IMR-90 (cell line): ENCODE measurements around the gene TMCC1. TPM values are rescaled to one million over a fixed set of nuclear protein-coding genes. Genes with fewer than 3 reads are reported as not detected.
A peak's percentile ranks its signal among the peaks of the same experiment; 100 is the strongest.

Experiments used
- ATAC-seq: fragments of 200-7000 bp; cut with Tn5 transposase; 2 replicates; pipeline ENCODE4 v1.9.1; 2020; ENCODE audit warnings: low read depth, mild to moderate bottlenecking, moderate library complexity
- BruUV-seq: library from RNA; stranded (reverse); fragments of 400-500 nt; replicated peaks from 2 replicates; lab custom pipeline; 2021; lab: Mats Ljungman, UMichigan
- CTCF ChIA-PET: fragments of 300-600 bp; formaldehyde crosslinking; extraction: SDS; loops from one replicate; lab custom pipeline; 2021; ENCODE audit warnings: antibody characterized with exemption; lab: Yijun Ruan, JAX
- POLR2A ChIA-PET: fragments of 300-600 bp; sonication (Branson Sonifier 250); formaldehyde crosslinking; loops from one replicate; lab custom pipeline; 2022; ENCODE audit warnings: antibody characterized with exemption; ENCODE audit not compliant: unreplicated experiment; lab: Charles Lee
- DNase-seq: peaks from one replicate; pipeline ENCODE4 v3.0.0; 2013
- H2AFZ ChIP-seq: replicated peaks from 2 replicates; pipeline ENCODE3; 2013; ENCODE audit warnings: low read length, mild to moderate bottlenecking; ENCODE audit not compliant: poor library complexity
- H2AK5ac ChIP-seq: 2 replicates; pipeline ENCODE4 v1.6.1; 2013; ENCODE audit warnings: low read depth, low read length, inconsistent platforms
- H2AK9ac ChIP-seq: replicated peaks from 2 replicates; pipeline ENCODE3; 2013; ENCODE audit warnings: mild to moderate bottlenecking, low read depth, low read length, moderate library complexity; ENCODE audit not compliant: poor library complexity
- H2BK120ac ChIP-seq: 2 replicates; pipeline ENCODE4 v1.6.1; 2013; ENCODE audit warnings: low read depth, low read length, inconsistent platforms
- H2BK15ac ChIP-seq: 3 replicates; pipeline ENCODE4 v1.6.1; 2013; ENCODE audit warnings: low read depth, low read length, inconsistent platforms
- H2BK20ac ChIP-seq: 2 replicates; pipeline ENCODE4 v1.6.1; 2013; ENCODE audit warnings: low read depth, mild to moderate bottlenecking, inconsistent platforms, low read length, moderate library complexity
- H2BK5ac ChIP-seq: 2 replicates; pipeline ENCODE4 v1.6.1; 2013; ENCODE audit warnings: mild to moderate bottlenecking, low read depth, low read length, inconsistent platforms; ENCODE audit not compliant: poor library complexity, severe bottlenecking
- H3K14ac ChIP-seq: replicated peaks from 2 replicates; pipeline ENCODE4 v1.6.1; 2013; ENCODE audit warnings: low read depth, low read length, inconsistent platforms
- H3K18ac ChIP-seq: 2 replicates; pipeline ENCODE4 v1.6.1; 2013; ENCODE audit warnings: low read depth, low read length, control low read depth
- H3K23ac ChIP-seq: 2 replicates; pipeline ENCODE4 v1.6.1; 2013; ENCODE audit warnings: low read depth, low read length, inconsistent platforms
- H3K27ac ChIP-seq: 2 replicates; pipeline ENCODE4 v1.5.1; 2013; ENCODE audit warnings: mild to moderate bottlenecking, control low read depth, low read length; ENCODE audit not compliant: insufficient read depth
- H3K27me3 ChIP-seq: 2 replicates; pipeline ENCODE4 v1.6.1; 2013; ENCODE audit warnings: low read length; ENCODE audit not compliant: control insufficient read depth, insufficient read depth
- H3K36me3 ChIP-seq: 2 replicates; pipeline ENCODE4 v1.6.1; 2013; ENCODE audit warnings: low read length, mixed read lengths; ENCODE audit not compliant: control insufficient read depth, insufficient read depth
- H3K4ac ChIP-seq: 2 replicates; pipeline ENCODE4 v1.6.1; 2013; ENCODE audit warnings: low read depth, low read length, inconsistent platforms
- H3K4me1 ChIP-seq: 2 replicates; pipeline ENCODE4 v1.6.1; 2013; ENCODE audit warnings: low read length, mixed read lengths; ENCODE audit not compliant: control insufficient read depth, insufficient read depth
- H3K4me2 ChIP-seq: 2 replicates; pipeline ENCODE4 v1.6.1; 2013; ENCODE audit warnings: low read depth, mild to moderate bottlenecking, control low read depth, low read length, moderate library complexity
- H3K4me3 ChIP-seq: 2 replicates; pipeline ENCODE4 v1.5.1; 2013; ENCODE audit warnings: low read depth, mild to moderate bottlenecking, control low read depth, low read length, moderate library complexity; ENCODE audit not compliant: insufficient read depth
- H3K56ac ChIP-seq: 2 replicates; pipeline ENCODE4 v1.6.1; 2013; ENCODE audit warnings: low read length, inconsistent platforms; ENCODE audit not compliant: insufficient read depth; ENCODE audit errors: extremely low read depth
- H3K79me1 ChIP-seq, 2 experiments: 2 replicates each; pipeline ENCODE4 v1.6.1; 2013; ENCODE audit warnings: low read length in 2 of 2, inconsistent platforms in 1 of 2, low read depth in 1 of 2
- H3K9ac ChIP-seq: 2 replicates; pipeline ENCODE4 v1.6.1; 2013; ENCODE audit warnings: low read depth, low read length, control low read depth
- H3K9me1 ChIP-seq: 2 replicates; pipeline ENCODE4 v1.6.1; 2013; ENCODE audit warnings: low read length, inconsistent platforms; ENCODE audit not compliant: insufficient read depth
- H3K9me3 ChIP-seq: 2 replicates; pipeline ENCODE4 v1.6.1; 2013; ENCODE audit warnings: low read length; ENCODE audit not compliant: control insufficient read depth, insufficient read depth
- H4K20me1 ChIP-seq: 2 replicates; pipeline ENCODE4 v1.6.1; 2013; ENCODE audit warnings: low read length, inconsistent platforms; ENCODE audit not compliant: insufficient read depth
- H4K5ac ChIP-seq: 2 replicates; pipeline ENCODE4 v1.6.1; 2013; ENCODE audit warnings: mild to moderate bottlenecking, low read depth, low read length, control low read depth
- H4K8ac ChIP-seq, 2 experiments: 2 replicates each; pipeline ENCODE4 v1.6.1; 2013; ENCODE audit warnings: low read depth in 2 of 2, low read length in 2 of 2, control low read depth in 1 of 2, inconsistent platforms in 1 of 2
- H4K91ac ChIP-seq: 2 replicates; pipeline ENCODE4 v1.6.1; 2013; ENCODE audit warnings: low read depth, low read length, inconsistent platforms; ENCODE audit not compliant: insufficient read depth
- RCOR1 ChIP-seq: IDR thresholded peaks from 2 replicates; pipeline ENCODE4 v1.6.1; 2012; ENCODE audit warnings: mild to moderate bottlenecking, low read length, improper control_type of control experiment; ENCODE audit not compliant: insufficient replicate concordance
- USF2 ChIP-seq: fragments of 150-350 bp; IDR thresholded peaks from 2 replicates; pipeline ENCODE4 v1.6.1; 2017; ENCODE audit warnings: mild to moderate bottlenecking, antibody characterized with exemption, low read length, low read depth
- WGBS, 2 experiments: methylation state at CpG; one replicate each; pipeline versions ENCODE4 v1.1.5 to v1.1.7; 2013; ENCODE audit warnings: missing lambda C conversion rate in 2 of 2; ENCODE audit not compliant: insufficient read length in 1 of 2; ENCODE audit errors: extremely low coverage in 2 of 2; 5-methylcytosine and 5-hydroxymethylcytosine counted together
- dilution Hi-C: fragments of 300-500 bp; cut with HindIII; formaldehyde crosslinking; loops from one replicate; pipeline ENCODE4 v1.14.3; 2018; ENCODE audit warnings: low sequenced_read_pairs; ENCODE audit not compliant: unreplicated experiment
- in situ Hi-C: fragments of 300-500 bp; cut with MboI; formaldehyde crosslinking; loops from 3 replicates; pipeline ENCODE4 v1.14.3; 2019; ENCODE audit warnings: low sequenced_read_pairs, inconsistent platforms, mixed read lengths
- intact Hi-C: fragments of 100-400 bp; cut with micrococcal nuclease; formaldehyde crosslinking; loops from 2 replicates; pipeline ENCODE4 v1.10.0; 2022
- polyA plus RNA-seq, 3 experiments: library from polyadenylated mRNA; depleted of rRNA; stranded (reverse); fragments of >200 nt; gene quantifications; 2 replicates each; pipeline ENCODE4 v1.2.3, GENCODE V29; 2012; ENCODE audit warnings: low replicate concordance in 1 of 3
- total RNA-seq: library from RNA; depleted of rRNA; stranded (reverse); fragments of >200 nt; gene quantifications from 2 replicates; pipeline ENCODE4 v1.2.3, GENCODE V29; 2012

TMCC1 gene
- total and polyA plus RNA-seq, 2 of the 4 experiments (the other 2 are of a cell fraction): 5.0 to 7.3 TPM

- Histone ChIP-seq H2BK5ac (no peak overlapping the region), H3K79me1 (no peaks in the 10 kb centered on the region; a peak in 1 of 4 replicates), H4K5ac (no peak overlapping the region), H4K8ac (no peak overlapping the region), H2AK9ac (no peak overlapping the region), H3K9ac (no peak overlapping the region), H3K56ac (no peak overlapping the region), H3K27me3 (no peaks in the 10 kb centered on the region), H3K4ac (no peak overlapping the region), H3K27ac (no peak overlapping the region), H2AK5ac (peak overlapping the region; percentile 37; the same call in 1 of the 2 replicates), H2BK120ac (no peak overlapping the region), H3K4me2 (no peak overlapping the region), H3K9me3 (no peaks in the 10 kb centered on the region), H3K4me3 (no peak overlapping the region), H3K23ac (no peak overlapping the region), H3K36me3 (no peaks in the 10 kb centered on the region), H2AFZ (no peak overlapping the region), H3K4me1 (peaks cover 14% of the 10 kb centered on the region), H3K18ac (no peak overlapping the region), H4K20me1 (no peaks in the 10 kb centered on the region), H2BK20ac (no peak overlapping the region), H2BK15ac (no peak overlapping the region), H3K9me1 (peaks cover 16% of the 10 kb centered on the region), H4K91ac (no peak overlapping the region), H3K14ac (no peak overlapping the region)
- CTCF ChIA-PET: no interaction called here
- no peak for ATAC-seq
- BruUV-seq: no TSS peak
- intact Hi-C loops: no loop called here
- in situ Hi-C loops: loop anchor here (25.0 kb wide), 1 partner anchor 228 kb away; no protein-coding TSS in a partner anchor
- TF ChIP-seq USF2: 0 out of 2 replicates have a peak, but pooled peaks have one; percentile 10
- TF ChIP-seq RCOR1: no peak
- whole genome bisulfite sequencing, 2 experiments: no CpG with 5 or more reads among the region's 5 CpGs
- POLR2A ChIA-PET: no interaction called here
- no peak for DNase-seq
- dilution Hi-C loops: no loop called here
These were observed 278.6 kb downstream of the TMCC1 start for GRCh38 chr3:129614927-129615363.
